DND-41 (cell line): ENCODE data around the gene SYTL2.

Source experiments
- EZH2 ChIP-seq: IDR thresholded peaks from 3 replicates; pipeline ENCODE4 v1.6.1; 2012; ENCODE audit warnings: borderline replicate concordance, low read depth, mild to moderate bottlenecking, moderate library complexity, low read length, inconsistent platforms; ENCODE audit not compliant: severe bottlenecking
- TF ChIP-seq, protein P1 (sequence below): IDR thresholded peaks from 2 replicates; pipeline ENCODE4 v1.5.1; 2012; ENCODE audit warnings: borderline replicate concordance, low read length, moderate library complexity, mild to moderate bottlenecking; ENCODE audit not compliant: poor library complexity, severe bottlenecking; ENCODE audit errors: extremely low read depth

DNA sequence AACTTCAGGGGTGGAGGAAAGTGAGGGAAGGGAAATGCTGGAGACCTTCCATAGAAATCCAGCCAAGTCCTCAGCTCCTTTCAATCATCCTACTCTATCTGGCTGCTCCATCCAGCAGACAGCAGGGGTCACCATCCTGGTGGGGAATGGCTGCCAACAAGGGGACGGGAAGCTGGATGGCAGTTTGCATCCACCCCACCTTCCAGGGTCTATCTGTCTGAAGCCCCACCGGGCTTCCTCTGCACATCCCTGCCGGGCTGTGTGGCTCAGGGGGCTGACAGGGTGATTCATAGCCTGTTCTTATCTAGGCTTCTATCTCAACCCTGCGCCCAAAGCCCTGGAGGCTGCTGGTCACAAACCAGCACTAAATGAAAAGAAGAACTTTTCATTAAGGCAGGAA lies 1.1 kb downstream of the SYTL2 start:
- TF ChIP-seq, protein P1, sequence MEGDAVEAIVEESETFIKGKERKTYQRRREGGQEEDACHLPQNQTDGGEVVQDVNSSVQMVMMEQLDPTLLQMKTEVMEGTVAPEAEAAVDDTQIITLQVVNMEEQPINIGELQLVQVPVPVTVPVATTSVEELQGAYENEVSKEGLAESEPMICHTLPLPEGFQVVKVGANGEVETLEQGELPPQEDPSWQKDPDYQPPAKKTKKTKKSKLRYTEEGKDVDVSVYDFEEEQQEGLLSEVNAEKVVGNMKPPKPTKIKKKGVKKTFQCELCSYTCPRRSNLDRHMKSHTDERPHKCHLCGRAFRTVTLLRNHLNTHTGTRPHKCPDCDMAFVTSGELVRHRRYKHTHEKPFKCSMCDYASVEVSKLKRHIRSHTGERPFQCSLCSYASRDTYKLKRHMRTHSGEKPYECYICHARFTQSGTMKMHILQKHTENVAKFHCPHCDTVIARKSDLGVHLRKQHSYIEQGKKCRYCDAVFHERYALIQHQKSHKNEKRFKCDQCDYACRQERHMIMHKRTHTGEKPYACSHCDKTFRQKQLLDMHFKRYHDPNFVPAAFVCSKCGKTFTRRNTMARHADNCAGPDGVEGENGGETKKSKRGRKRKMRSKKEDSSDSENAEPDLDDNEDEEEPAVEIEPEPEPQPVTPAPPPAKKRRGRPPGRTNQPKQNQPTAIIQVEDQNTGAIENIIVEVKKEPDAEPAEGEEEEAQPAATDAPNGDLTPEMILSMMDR: no peak
- no peak for TF ChIP-seq EZH2
